Bronchial epithelial cell (primary cell): ENCODE data around the gene CACNA2D1. TPM values are rescaled to one million over a fixed set of nuclear protein-coding genes. Genes with fewer than 3 reads are reported as not detected.

Experiments
- DNase-seq: peaks from one replicate; pipeline ENCODE4 v3.0.0-alpha.2; 2010; ENCODE audit warnings: low read depth
- FAIRE-seq: peaks from 2 replicates; lab custom pipeline; 2011; peaks lifted over from hg19 to GRCh38; lab: Jason Lieb, UNC
- H3K27me3 ChIP-seq: 2 replicates; pipeline ENCODE4 v1.5.1; 2011; ENCODE audit warnings: low read length; ENCODE audit not compliant: control insufficient read depth, insufficient read depth
- H3K36me3 ChIP-seq: 2 replicates; pipeline ENCODE4 v1.5.1; 2011; ENCODE audit warnings: low read length; ENCODE audit not compliant: control insufficient read depth, insufficient read depth
- H3K4me3 ChIP-seq: 2 replicates; pipeline ENCODE4 v1.5.1; 2011; ENCODE audit warnings: mild to moderate bottlenecking, low read depth, low read length, control low read depth
- CTCF ChIP-seq: IDR thresholded peaks from 2 replicates; pipeline ENCODE4 v1.5.1; 2011; ENCODE audit warnings: mild to moderate bottlenecking, moderate library complexity, low read length, control low read depth, inconsistent platforms; ENCODE audit not compliant: insufficient read depth, severe bottlenecking
- total RNA-seq: library from RNA; depleted of rRNA; stranded (reverse); fragments of >200 nt; gene quantifications from 2 replicates; pipeline ENCODE4 v1.2.1, GENCODE V29; 2014

CACNA2D1 gene
- total RNA-seq, 1 donor from 2014 or later, result 1.1 TPM

GRCh38 chr7:82235713-82236112 lies 207.9 kb downstream of the CACNA2D1 start:
- FAIRE-seq, result no peak
- no peaks in the 10 kb centered on the region for H3K27me3 ChIP-seq
- H3K36me3 ChIP-seq, result no peaks in the 10 kb centered on the region
- TF ChIP-seq CTCF, result no peak
- peak; percentile 60 for DNase-seq
- H3K4me3 ChIP-seq, result no peak overlapping the region

GRCh38 chr7:82234457-82235049 lies 209.0 kb downstream of the CACNA2D1 start:
- Histone ChIP-seq H3K4me3 (no peak overlapping the region), H3K27me3 (no peaks in the 10 kb centered on the region), H3K36me3 (no peaks in the 10 kb centered on the region)
- peak; percentile 18 for TF ChIP-seq CTCF
- peak; percentile 33 for DNase-seq
- FAIRE-seq, result no peak

- no peak for FAIRE-seq
These were observed 212.6 kb downstream of the CACNA2D1 start for GRCh38 chr7:82230811-82231581.

GRCh38 chr7:82229164-82229563 lies 214.4 kb downstream of the CACNA2D1 start:
- Histone ChIP-seq H3K27me3 (no peaks in the 10 kb centered on the region), H3K4me3 (no peak overlapping the region), H3K36me3 (no peaks in the 10 kb centered on the region)
- DNase-seq (no peak), FAIRE-seq (no peak)
- TF ChIP-seq CTCF, result no peak

More at GRCh38 chr7:82230811-82231581, 212.6 kb downstream of the CACNA2D1 start:
- TF ChIP-seq CTCF, result no peak
- DNase-seq, result no peak
- Histone ChIP-seq H3K27me3 (no peaks in the 10 kb centered on the region), H3K36me3 (no peaks in the 10 kb centered on the region), H3K4me3 (no peak overlapping the region)

GRCh38 chr7:82226191-82226590 lies 217.4 kb downstream of the CACNA2D1 start:
- FAIRE-seq (no peak), DNase-seq (no peak)
- Histone ChIP-seq H3K4me3 (no peak overlapping the region), H3K36me3 (no peaks in the 10 kb centered on the region), H3K27me3 (no peaks in the 10 kb centered on the region)
- TF ChIP-seq CTCF, result no peak

- Histone ChIP-seq H3K4me3 (no peak overlapping the region), H3K27me3 (no peaks in the 10 kb centered on the region), H3K36me3 (no peaks in the 10 kb centered on the region)
- DNase-seq, result no peak
- FAIRE-seq, result no peak
- no peak for TF ChIP-seq CTCF
These were observed 219.0 kb downstream of the CACNA2D1 start for GRCh38 chr7:82224529-82224928.
